Epithelial cell of esophagus (primary cell): ENCODE results near the gene STAT2.

Experiments used
- DNase-seq: peaks from one replicate; pipeline ENCODE4 v3.0.0; 2010; ENCODE audit warnings: low read depth
- H3K4me3 ChIP-seq: 2 replicates; pipeline ENCODE4 v1.5.1; 2011; ENCODE audit warnings: mild to moderate bottlenecking, low read length, control low read depth
- CTCF ChIP-seq: IDR thresholded peaks from 2 replicates; pipeline ENCODE4 v1.5.1; 2011; ENCODE audit warnings: low read depth, mild to moderate bottlenecking, low read length, control low read depth, inconsistent platforms; ENCODE audit not compliant: insufficient read depth; ENCODE audit errors: missing control alignments

Gene STAT2

DNA sequence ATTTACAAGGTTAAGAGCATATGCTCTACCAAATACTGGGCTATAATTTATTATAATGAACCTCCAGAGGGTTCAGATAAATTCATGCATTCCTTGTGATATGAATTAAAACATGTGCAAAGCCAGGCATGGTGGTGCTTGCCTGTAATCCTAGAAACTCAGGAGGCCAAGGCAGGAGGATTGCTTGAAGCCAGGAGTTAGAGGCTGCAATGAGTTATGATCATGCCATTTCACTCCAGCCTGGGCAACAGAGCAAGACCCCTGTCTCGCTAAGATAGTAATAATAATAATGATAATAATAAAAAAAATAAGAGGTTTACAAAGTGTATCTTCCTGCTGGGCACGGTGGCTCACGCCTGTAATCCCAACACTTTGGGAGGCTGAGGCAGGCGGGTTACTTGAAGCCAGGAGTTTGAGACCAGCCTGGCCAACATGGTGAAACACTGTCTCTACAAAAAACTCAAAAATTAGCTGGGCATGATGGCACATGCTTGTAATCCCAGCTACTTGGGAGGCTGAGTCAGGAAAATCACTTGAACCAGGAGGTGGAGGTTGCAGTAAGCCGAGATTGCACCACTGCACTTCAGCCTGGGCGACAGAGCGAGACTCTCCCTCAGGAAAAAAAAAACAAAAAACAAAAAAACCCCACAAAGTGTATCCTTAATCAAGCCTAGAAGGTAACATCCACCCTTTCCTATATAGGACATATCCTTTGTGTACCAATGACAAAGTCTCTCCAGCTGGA, 52.5 kb downstream of the STAT2 start:
- TF ChIP-seq CTCF = no peak
- no peak overlapping the region for H3K4me3 ChIP-seq
- DNase-seq = peak; percentile 73

DNA sequence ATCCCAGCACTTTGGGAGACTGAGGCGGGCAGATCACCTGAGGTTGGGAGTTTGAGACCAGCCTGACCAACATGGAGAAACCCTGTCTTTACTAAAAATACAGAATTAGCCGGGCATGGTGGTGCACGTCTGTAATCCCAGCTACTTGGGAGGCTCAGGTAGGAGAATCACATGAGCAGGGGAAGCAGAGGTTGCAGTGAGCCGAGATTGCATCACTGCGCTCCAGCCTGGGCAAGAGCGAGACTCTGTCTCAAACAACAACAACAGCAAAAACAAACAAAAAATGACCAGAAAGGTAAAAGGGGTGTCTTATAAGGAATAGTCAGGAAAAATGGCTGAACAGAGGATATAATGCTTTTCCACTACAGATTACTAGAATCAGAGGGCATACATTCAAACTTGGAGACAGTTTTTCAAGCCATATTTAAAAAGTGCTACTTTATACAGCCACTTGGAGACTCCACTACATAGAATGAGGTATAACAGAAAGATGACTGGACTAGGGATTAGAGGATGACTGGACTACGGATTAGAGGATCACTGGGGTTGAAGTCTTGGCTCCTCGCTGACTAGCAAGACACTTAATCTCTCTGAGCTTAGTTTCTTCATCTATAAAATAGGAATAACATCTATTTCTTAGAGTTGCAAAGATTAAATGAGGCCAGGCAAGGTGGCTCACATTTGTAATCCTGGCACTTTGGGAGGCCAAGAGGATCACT, 54.9 kb downstream of the STAT2 start:
- DNase-seq = no peak
- no peak overlapping the region for H3K4me3 ChIP-seq
- no peak for TF ChIP-seq CTCF

DNA sequence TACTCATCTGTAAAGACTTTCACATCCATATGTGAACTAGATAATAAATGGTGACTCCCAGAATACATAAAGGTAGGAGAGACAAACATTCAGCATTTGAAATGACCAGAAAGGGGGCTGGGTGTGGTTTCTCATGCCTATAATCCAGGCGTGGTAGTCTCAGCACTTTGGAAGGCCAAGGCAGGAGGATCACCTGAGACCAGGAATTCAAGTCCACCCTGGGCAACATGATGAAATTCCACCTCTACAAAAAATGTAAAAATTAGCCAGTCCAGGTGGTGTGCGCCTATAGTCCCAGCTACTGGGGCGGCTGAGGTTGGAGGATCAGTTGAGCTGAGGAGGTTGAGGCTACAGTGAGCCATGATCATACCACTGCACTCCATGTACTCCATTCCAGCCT, 55.6 kb downstream of the STAT2 start:
- no peak for DNase-seq
- no peak for TF ChIP-seq CTCF
- H3K4me3 ChIP-seq = no peak overlapping the region

DNA sequence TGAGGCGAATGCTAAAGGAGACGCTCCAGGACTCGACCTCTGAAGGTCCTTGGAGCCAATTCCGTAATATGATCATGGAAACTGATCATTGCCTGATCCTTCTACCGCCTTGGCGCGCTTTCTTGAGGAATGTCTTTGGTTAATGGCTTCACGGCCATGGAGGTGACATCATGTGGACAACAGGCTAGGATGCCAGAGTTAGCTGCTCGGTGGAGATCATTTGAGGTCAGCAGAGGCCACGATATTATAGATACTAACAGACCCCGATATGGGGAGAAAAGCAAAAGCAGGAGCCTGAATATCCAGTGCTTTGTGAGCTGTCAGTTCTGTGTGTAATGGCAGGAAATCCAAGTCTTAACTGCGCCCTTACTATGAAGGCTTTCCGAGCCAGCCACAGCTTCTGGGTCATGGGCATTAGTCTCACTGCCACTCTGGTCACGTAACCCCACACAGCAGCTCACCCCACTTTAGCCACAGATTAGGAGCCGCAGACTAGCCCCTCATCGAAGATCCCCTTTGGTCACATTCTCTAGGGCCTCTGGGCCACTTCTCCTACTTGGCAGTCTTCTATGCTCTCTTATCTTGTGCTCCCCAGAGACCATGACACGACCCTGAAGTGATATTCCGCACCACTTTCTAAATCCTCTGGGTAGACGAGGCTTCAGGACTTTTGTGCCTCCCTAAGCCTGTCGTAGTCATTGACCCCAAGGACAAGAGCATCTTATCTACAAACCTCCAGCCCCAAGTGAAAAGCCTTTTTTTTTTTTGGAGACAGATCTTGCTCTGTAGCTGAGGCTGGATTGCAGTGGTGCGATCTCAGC, 59.1 kb downstream of the STAT2 start:
- peak overlapping the region; percentile 77 for H3K4me3 ChIP-seq
- TF ChIP-seq CTCF = no peak
- DNase-seq = no peak

DNA sequence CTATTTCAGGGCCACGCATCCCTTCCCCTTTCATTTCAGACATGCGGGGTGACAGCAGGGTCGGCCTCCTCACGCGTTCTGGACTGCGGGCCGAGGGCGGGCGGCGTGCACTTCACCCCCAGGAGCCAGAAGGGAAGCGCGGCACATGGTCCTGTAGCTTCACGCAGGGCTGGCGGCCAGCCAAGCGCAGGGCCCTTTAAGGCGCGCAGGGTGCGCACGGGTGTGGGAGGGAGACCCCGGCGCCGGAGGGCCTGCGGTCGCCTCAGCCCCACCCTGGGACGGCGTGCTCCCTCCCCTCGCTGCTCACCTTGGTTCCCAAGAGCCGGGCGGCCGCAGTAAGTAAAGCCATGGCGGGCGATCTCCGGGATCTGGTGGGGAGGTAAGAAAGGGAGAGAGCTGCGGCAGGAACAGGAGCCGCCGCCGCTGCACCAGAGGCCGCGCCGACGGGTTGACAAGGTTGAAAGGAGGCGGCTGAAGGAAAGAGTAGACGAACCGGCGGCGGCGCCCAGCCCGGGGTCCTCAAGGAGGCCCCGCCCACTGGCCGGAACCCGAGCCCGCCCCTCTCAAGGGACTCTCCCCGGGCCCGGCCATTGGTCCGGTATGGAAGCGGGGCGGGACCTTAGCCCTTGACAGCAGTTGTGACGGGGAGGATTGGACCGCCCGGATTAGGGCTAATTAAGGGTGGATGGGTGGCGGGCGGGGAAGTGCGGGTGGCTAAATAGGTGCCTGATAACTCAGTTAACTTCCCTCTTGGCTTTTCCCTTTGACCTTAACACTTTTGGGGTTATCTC, 59.9 kb downstream of the STAT2 start, which contains the start of gene CS:
TSS of gene CS (minus strand) at position 478 of the 791 bp plus-strand sequence. CDS start at position 349, 129 bp downstream.
- no peak for TF ChIP-seq CTCF

DNA sequence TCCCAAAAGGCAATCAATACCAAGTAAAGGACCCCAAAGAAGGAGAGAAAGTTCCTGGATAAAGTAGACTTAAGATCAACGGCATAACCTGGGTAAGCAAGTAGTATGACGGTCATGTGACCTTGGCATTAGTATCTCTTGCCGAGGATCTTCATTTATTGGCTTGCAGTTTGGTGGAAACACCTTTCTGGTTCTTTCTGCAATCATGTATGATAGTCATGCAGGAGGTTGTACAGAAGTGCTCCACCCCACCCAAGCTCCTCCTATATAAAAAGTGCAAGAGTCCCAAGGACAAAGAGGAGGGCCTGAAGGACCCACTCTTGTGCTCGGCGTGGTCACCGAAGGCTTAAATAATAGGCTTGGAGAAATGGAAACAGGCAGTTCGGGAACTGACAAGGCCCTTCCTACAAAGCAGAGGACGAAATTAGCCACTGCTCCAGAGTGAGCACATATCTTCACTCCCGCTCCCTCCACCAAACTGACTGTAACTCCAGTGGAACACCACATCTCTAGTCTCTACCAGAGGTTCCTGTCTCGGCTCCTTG, 60.5 kb downstream of the STAT2 start:
- peak; percentile 65 for DNase-seq
- H3K4me3 ChIP-seq = peak overlapping the region; percentile 77
- TF ChIP-seq CTCF = no peak

More for the DNA sequence above, 59.9 kb downstream of the STAT2 start, which contains the start of gene CS:
- peak within 1 kb of the TSS; percentile 77 for H3K4me3 ChIP-seq
- DNase-seq = peak; percentile 99
